KOPT-K1 (cell line): ENCODE results near the gene HNRNPH1.
A peak's percentile ranks its signal among the peaks of the same experiment; 100 is the strongest.

Experiments
- H3K27ac ChIP-seq: fragments of 200-600 bp; sonication (generic); 2 replicates; pipeline ENCODE4 v1.5.1; 2016; ENCODE audit warnings: antibody characterized with exemption, mild to moderate bottlenecking, low read depth, low read length; ENCODE audit not compliant: poor library complexity, severe bottlenecking
- H3K36me3 ChIP-seq: fragments of 200-600 bp; sonication (generic); 2 replicates; pipeline ENCODE4 v1.5.1; 2017; ENCODE audit warnings: antibody characterized with exemption, mild to moderate bottlenecking, low read length, moderate library complexity; ENCODE audit not compliant: insufficient read depth
- H3K9me3 ChIP-seq: fragments of 200-600 bp; sonication (generic); 2 replicates; pipeline ENCODE4 v1.5.1; 2017; ENCODE audit warnings: antibody characterized with exemption, low read length, mild to moderate bottlenecking; ENCODE audit not compliant: insufficient read depth, poor library complexity, severe bottlenecking

The HNRNPH1 gene

DNA sequence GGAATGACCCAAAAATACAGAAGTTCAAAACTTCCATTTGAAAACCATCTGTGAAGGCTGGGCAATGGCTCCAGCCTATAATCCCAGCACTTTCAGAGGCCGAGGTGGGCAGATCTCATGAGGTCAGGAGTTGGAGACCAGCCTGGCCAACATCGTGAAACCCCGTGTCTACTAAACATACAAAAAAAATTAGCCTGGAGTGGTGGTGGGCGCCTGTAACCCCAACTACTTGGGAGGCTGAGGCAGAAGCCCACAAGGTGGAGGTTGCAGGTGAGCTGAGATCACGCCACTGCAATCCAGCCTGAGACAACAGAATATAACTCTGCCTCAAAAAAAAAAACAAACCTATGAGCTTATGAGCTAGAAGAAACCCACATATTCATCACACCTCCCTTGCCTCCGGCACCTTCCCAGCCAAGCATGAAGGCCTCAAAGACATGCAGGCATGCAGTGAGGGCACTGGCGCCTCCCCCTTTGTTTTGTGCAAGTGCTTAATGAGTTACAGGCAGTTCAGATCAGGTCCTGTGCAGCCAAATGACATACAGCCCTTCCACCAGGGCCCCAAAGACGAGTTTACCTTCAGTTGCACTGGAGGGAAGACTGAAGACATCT, 9.9 kb downstream of the HNRNPH1 start:
- Histone ChIP-seq H3K9me3 (no peaks in the 10 kb centered on the region), H3K36me3 (peaks cover 99% of the 10 kb centered on the region), H3K27ac (no peak overlapping the region)

DNA sequence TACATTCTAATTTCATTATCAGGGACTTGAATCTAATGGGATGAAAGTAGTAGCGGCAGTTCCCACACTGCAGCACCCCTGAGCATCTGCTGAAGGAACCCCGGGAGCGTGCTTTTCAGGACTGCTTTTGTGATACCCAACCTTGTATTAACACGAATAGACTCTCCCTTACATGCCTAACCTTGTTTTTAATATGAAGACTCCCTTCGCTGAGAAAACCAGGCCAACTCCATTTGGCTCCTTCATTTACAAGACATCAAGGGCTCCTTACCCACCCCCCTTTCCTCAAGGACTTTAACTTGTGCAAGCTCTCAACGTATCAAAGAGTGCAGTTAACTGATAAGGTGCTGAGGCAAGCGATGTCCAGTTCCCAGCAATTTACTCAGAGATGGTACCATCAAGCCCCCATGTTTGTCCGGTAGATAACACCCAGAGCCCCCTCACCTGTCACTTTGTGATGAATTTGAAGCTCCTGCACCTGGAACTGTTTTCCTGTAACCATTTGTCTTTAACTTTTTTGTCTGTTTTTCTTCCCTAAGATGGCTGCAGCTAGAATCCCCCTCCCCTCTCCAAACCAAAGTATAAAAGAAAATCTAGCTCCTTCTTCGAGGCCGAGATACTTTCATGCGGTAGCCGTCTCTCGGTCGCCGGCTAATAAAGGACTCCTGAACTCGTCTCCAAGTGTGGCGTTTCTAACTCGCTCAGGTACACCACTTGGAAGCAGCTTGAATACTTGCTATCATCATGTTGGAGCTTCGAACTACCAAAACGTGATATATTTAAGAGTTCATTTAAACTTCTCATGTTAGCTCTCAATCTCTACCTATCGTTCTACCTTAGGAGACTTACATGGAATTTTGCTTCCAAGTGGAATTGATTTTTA, 10.7 kb downstream of the HNRNPH1 start:
- no peaks in the 10 kb centered on the region for H3K9me3 ChIP-seq
- H3K27ac ChIP-seq: no peak overlapping the region
- peaks cover 92% of the 10 kb centered on the region for H3K36me3 ChIP-seq

DNA sequence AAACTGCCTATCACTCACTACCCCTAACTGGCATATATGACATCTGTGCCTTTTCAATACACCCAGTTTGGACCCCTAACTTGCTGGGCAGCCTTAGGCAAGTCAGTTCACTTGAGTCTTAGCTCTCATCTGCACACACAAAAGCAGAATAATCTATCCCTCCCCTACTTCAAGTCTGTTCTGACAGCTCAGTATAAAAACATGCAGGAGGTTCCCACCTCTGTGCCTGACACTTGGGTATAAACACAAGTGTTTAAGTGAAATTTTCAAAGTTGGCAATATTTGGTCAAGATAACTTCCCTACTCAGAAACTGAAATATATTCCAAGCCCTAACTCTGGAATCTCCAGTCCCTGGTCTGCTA, 12.6 kb downstream of the HNRNPH1 start:
- H3K27ac ChIP-seq: no peak overlapping the region
- no peaks in the 10 kb centered on the region for H3K9me3 ChIP-seq
- H3K36me3 ChIP-seq: peaks cover 92% of the 10 kb centered on the region

DNA sequence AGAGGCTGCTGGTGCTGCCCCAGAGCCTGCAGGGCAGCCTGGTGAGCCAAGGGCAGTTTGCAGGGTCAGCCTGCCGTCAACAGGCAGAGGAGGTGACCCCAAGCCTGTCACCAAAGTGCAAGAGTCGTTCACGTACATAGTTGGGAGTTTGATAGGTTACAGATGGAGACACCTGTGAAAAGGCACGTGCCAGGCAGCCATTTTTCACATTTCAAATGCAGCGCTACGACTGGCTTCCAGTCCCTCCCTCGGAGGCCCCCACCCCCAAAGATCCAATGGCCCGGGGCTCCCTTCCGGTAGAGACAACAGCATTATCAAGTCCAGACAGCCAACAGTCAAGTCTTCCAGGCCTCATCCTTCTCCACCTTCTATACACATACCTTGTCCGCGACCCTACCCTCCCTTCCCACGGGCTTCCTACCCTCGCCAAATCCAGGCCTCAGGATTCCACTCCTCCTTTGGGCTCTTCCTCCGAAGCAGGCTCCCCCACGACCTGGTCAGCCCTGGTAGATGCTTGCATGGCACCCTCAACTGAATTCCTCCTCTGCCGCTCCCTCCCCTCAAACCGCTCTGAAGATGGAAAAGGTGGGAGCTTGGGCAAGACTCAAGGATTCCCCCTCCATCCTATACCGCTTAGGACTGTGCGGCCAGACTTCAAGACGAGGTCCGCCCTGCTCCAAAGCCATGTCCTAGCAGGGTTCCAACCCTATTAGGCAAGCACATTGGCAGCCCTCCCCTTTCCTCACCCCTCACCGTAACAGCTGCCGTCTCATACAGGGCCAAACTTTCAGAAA, 13.2 kb downstream of the HNRNPH1 start:
- no peaks in the 10 kb centered on the region for H3K9me3 ChIP-seq
- H3K36me3 ChIP-seq: peaks cover 92% of the 10 kb centered on the region
- no peak overlapping the region for H3K27ac ChIP-seq

DNA sequence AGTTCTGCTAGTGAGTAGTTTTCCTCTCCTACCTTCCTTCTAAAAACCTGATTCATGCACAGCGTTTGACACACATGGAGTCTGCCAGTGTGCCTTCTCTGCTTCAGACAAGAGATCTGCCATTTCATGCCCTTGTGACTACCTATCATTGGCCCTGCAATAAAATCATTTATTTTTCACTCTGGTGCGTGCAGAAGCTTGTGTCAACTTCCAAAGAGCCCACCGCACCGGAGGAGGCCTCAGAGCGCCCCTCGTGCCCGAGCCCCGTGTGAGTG, 13.7 kb downstream of the HNRNPH1 start:
- Histone ChIP-seq H3K36me3 (peaks cover 92% of the 10 kb centered on the region), H3K27ac (no peak overlapping the region), H3K9me3 (no peaks in the 10 kb centered on the region)

DNA sequence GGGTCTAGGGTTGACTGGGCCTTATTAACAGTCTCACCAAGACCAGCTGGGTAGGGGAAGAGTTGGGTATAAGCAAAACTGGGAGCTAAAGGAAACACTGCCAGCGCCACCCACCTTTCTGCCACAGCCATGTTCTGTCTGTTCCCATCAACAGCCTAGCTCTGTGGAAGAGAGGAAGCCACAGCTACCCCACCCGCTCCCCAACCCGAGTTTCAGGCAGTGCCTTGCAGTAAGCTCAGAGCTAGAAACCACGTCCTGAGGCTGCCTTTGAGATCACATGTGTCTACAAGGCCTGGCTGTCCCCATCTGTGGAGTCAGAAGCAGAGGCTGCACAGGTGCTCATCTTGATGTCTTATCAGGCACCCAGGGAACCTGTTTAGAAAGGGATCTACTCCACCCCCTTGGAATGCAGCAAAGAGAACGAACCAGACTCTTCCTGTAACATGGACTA, 15.3 kb downstream of the HNRNPH1 start:
- Histone ChIP-seq H3K27ac (peak overlapping the region; percentile 58), H3K9me3 (no peaks in the 10 kb centered on the region), H3K36me3 (peaks cover 89% of the 10 kb centered on the region)

DNA sequence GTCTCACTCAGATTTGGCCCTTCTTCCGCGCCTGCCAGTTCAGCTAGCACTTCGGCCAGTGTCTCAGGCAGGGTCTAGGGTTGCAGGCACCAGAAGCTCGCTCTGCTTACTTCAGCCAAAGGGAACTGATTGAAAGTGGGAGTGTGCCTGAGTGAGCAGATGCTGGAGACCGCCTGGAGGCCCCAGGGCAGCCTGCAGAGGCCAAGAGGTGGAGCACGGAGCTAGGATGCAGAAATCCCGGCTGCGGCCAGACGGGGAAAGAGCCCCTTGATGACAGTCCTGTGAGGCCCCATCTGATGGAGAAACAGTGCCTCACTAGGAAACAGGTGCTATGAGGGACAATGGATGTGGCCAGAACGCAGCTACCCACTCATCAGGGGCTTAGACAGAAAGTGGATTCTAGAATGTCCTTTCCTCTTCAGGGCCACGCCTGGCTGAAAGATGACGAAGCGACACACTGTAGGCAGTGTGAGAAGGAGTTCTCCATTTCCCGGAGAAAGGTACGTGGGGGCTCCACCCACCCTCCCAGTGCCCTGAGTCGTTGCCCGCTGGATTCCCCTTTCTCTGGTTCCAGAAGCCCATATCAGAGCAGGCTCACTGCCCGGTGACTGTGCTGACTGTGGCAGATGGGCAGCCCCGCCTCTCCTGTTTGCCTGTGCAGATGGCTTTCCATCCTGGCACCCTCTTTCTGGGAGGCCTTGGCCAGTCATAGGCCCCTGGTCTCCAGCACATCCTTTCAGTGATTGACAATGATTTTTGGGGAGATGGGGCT, 16.1 kb downstream of the HNRNPH1 start:
- no peaks in the 10 kb centered on the region for H3K9me3 ChIP-seq
- H3K27ac ChIP-seq: peak overlapping the region; percentile 58
- H3K36me3 ChIP-seq: peaks cover 88% of the 10 kb centered on the region

DNA sequence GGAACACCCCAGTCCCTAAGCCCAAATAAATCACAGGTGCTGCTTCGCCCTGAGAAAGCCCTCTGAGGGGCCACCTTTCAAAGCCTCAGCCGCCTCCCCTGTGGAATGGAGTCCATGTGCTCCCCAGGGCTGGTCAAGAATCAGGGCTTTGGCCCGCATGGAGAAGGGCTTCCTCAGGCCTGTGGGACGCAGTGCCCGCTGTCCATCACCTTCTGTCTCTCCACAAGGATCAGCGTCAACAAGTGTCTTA, 16.6 kb downstream of the HNRNPH1 start:
- peaks cover 88% of the 10 kb centered on the region for H3K36me3 ChIP-seq
- H3K9me3 ChIP-seq: no peaks in the 10 kb centered on the region
- no peak overlapping the region for H3K27ac ChIP-seq

DNA sequence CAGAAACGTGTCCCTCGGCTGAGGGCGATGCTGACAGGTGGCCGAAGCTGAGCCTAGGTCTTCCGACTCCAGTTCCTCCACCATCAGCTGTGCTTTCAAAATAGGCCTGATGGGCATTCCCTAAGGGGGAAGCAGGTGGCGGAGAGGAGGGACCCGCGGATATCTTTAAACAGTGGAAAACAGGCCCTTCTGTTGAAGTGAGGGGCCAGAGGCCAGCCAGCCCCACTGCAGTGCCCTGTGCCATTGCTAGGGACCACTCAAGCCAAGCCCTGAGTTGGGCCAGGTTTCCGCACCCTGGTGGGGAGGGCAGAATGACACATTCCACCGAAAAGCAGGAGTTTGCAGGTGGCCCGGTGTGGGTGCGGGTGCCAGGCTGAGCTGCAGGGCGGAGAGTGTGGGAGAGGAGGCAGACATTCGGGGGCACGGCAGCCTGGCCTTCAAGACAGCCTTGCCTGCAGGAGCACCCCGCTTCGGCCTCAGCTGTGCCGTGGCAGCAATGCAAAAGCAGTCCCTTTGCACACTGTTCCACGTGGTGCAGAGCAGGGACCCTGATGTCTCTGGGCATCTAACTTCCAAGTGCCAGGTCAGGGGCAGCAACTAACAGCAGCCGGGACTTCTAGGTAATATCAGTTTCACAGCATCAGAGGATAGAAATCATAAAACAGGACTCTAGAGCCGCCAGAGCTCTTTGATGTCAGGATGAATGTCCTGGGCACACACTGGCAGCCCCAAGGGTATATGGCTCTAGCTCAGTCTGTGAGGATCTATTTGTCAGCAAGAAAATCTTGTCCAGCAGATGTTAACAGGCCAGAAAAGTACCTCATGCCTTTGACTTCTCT, 17.2 kb downstream of the HNRNPH1 start:
- no peaks in the 10 kb centered on the region for H3K9me3 ChIP-seq
- no peak overlapping the region for H3K27ac ChIP-seq
- H3K36me3 ChIP-seq: peaks cover 88% of the 10 kb centered on the region

DNA sequence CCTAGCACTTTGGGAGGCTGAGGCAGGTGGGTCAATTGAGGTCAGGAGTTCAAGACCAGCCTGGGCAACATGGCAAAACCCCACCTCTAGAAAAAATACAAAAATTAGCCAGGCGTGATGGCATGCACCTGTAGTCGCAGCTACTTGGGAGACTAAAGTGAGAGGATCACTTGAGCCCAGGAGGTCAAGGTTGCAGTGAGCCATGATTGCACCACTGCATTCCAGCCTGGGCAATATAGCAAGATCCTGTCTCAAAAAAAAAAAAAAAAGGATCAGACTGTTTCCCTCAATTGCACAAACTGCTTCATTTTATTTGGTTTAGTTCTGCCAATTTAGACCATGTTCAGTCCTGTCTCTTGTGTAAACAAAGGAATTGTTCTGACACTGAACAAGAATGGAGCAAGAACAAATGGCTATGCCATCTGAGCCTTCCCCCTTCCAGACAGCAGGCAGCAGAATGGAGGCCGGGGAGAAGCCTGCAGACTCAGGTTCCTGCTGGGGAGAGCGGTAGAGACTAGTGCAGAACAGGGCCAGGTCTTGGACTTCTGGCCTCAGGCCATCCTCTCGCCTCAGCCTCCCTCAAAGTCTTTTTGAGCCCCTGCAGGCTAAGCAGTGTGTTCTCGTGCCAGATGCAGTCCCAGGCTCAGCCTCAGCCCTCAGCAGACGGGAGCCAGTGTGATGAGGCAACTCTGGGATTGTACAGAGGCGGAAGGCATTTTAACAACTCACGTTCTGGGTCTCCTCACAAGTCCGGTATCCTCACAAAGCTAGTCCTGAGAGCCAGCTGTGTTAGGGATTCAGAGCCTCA, 18.2 kb downstream of the HNRNPH1 start:
- no peaks in the 10 kb centered on the region for H3K9me3 ChIP-seq
- no peak overlapping the region for H3K27ac ChIP-seq
- H3K36me3 ChIP-seq: peaks cover 87% of the 10 kb centered on the region

DNA sequence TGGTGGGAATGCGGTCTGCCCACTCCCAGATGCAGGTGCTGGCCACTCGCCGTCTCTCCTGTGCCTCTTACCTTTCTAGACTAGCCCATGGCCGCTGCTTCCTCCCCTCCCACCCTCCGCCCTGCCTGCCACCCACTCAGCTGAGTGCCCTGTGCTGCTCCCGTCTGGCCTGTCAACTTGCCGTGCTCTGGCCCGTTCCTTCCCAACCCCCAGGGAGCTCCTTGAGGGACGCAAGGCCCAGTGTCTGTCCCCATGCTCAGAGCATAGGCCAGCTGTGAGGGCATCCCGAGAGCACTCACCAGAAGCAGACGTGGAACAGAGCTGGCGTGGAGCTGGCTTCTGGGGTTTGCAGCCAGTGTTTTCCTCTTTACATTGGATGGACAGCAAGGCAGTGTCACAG, 20.2 kb downstream of the HNRNPH1 start:
- H3K27ac ChIP-seq: no peak overlapping the region
- H3K9me3 ChIP-seq: no peaks in the 10 kb centered on the region
- peaks cover 91% of the 10 kb centered on the region for H3K36me3 ChIP-seq

DNA sequence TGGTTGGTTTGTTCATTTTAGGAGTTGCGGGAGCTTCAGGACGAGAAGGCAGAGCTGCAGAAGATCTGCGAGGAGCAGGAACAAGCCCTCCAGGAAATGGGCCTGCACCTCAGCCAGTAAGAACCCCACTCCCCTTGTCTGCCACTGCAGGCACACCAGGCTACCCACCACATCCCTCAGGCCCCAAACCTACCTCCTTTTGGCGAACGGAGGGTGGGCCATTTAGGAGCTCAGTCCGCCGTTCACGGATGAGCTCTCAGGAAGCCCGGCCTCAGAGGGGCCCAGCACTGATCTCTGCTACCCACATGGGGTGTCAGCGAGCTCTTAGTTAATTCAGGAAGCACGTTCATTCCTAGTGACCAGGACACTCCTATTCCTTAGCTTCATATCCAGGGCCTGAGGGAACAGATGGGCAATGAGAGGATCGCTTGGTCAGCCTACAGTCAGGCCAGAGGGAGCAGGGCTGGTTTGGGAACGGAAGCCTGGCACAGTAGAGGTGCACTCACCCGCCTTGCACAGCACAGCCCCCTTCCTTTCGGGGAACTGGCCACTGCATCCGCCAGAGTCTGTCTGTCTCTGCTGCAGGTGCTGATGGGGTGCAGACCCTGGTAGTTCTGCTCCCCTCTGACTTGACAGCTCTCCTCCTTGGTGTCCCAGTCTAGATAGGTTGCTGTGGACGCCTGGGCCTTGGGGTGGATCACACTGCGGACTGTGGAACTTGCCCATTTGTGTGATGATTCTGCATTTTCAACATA, 21.4 kb downstream of the HNRNPH1 start:
- Histone ChIP-seq H3K9me3 (no peaks in the 10 kb centered on the region), H3K36me3 (peaks cover 95% of the 10 kb centered on the region), H3K27ac (no peak overlapping the region)

DNA sequence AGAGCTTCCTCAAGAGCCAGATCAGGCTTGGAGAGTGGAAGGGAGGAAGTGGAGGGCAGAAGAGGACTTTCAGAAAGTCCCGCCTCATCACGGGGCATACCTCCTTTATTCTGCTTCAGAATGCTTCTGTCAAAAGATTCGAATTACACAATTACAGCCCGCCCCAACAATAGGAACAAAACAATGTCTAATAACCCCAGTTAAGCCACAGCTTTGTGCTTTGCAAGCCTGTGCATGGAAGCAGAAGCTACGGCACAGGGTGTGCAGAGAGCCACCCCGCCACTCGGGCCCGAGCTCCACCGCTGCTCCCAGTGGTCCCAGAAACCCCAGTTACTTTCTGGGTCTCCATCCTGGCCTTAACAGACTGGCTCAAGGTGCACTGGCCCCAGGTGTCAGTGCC, 23.5 kb downstream of the HNRNPH1 start:
- Histone ChIP-seq H3K9me3 (no peaks in the 10 kb centered on the region), H3K27ac (no peak overlapping the region), H3K36me3 (peaks cover 95% of the 10 kb centered on the region)
